Measurements from ENCODE around the gene CAVIN1.
"Not testable (repeated sequence)": the region's sequence is repeated elsewhere in the genome, so short reads cannot be mapped to it uniquely, and the experiment has no call there.

DNA sequence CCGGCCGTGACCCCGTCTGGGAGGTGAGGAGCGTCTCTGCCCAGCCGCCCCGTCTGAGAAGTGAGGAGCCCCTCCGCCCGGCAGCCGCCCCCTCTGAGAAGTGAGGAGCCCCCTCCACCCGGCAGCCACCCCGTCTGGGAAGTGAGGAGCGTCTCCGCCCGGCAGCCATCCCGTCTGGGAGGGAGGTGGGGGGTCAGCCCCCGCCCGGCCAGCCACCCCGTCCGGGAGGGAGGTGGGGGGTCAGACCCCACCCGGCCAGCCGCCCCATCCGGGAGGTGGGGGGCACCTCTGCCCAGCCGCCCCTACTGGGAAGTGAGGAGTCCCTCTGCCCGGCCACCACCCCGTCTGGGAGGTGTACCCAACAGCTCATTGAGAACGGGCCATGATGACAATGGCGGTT, 26.1 kb upstream of the CAVIN1 start:
- TF ChIP-seq, protein P1, sequence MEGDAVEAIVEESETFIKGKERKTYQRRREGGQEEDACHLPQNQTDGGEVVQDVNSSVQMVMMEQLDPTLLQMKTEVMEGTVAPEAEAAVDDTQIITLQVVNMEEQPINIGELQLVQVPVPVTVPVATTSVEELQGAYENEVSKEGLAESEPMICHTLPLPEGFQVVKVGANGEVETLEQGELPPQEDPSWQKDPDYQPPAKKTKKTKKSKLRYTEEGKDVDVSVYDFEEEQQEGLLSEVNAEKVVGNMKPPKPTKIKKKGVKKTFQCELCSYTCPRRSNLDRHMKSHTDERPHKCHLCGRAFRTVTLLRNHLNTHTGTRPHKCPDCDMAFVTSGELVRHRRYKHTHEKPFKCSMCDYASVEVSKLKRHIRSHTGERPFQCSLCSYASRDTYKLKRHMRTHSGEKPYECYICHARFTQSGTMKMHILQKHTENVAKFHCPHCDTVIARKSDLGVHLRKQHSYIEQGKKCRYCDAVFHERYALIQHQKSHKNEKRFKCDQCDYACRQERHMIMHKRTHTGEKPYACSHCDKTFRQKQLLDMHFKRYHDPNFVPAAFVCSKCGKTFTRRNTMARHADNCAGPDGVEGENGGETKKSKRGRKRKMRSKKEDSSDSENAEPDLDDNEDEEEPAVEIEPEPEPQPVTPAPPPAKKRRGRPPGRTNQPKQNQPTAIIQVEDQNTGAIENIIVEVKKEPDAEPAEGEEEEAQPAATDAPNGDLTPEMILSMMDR (IDR thresholded peaks at IDR 0.05; ENCODE audit: low read length): not testable (repeated sequence)
- TF ChIP-seq EZH2phosphoT487 (IDR thresholded peaks at IDR 0.05; ENCODE audit: low read length); EZH2 (optimal IDR thresholded peaks at IDR 0.05; ENCODE audit: low read depth, low read length): not testable (repeated sequence)
